Activated CD4-positive, alpha-beta T cell treated with anti-CD3 and anti-CD28 coated beads, Interleukin-2, amount 50 U/mL, for 1 hour (primary cell): ENCODE measurements around the gene ATP2A3.

Experiments used
- DNase-seq: peaks from one replicate; pipeline ENCODE4 v3.0.0-alpha.2; 2020

ATP2A3 gene

GRCh38 chr17:3990386-3991127 is 26.3 kb upstream of the ATP2A3 start:
- DNase-seq, result no peak

GRCh38 chr17:3989041-3989886 is 25.0 kb upstream of the ATP2A3 start:
- DNase-seq, result no peak

- DNase-seq, result no peak
Observed at GRCh38 chr17:3988297-3989040, 24.2 kb upstream of the ATP2A3 start.

- DNase-seq, result no peak
Observed at GRCh38 chr17:3986939-3987335, 22.7 kb upstream of the ATP2A3 start.

- DNase-seq, result no peak
Observed at GRCh38 chr17:3986270-3986938, 22.2 kb upstream of the ATP2A3 start.

GRCh38 chr17:3985846-3986245 is 21.6 kb upstream of the ATP2A3 start:
- no peak for DNase-seq

GRCh38 chr17:3983606-3984484 is 19.6 kb upstream of the ATP2A3 start:
- no peak for DNase-seq

GRCh38 chr17:3982541-3983017 is 18.3 kb upstream of the ATP2A3 start:
- DNase-seq, result no peak

- no peak for DNase-seq
Observed at GRCh38 chr17:3982113-3982512, 17.9 kb upstream of the ATP2A3 start.

GRCh38 chr17:3981455-3981854 is 17.2 kb upstream of the ATP2A3 start:
- DNase-seq, result no peak

GRCh38 chr17:3980381-3981014 is 16.3 kb upstream of the ATP2A3 start:
- no peak for DNase-seq

GRCh38 chr17:3979290-3979611 is 15.0 kb upstream of the ATP2A3 start:
- no peak for DNase-seq

- no peak for DNase-seq
Observed at GRCh38 chr17:3978421-3979289, 14.4 kb upstream of the ATP2A3 start.

GRCh38 chr17:3977387-3977786 is 13.2 kb upstream of the ATP2A3 start:
- DNase-seq, result no peak

GRCh38 chr17:3976675-3977171 is 12.5 kb upstream of the ATP2A3 start:
- DNase-seq, result no peak

GRCh38 chr17:3974980-3975379 is 10.7 kb upstream of the ATP2A3 start:
- no peak for DNase-seq

- DNase-seq, result no peak
Observed at GRCh38 chr17:3974138-3974687, 10.0 kb upstream of the ATP2A3 start.

- DNase-seq, result no peak
Observed at GRCh38 chr17:3973495-3974137, 9.4 kb upstream of the ATP2A3 start.

- no peak for DNase-seq
Observed at GRCh38 chr17:3972931-3973330, 8.7 kb upstream of the ATP2A3 start.
